ENCODE data around the gene HOXB9.

DNA sequence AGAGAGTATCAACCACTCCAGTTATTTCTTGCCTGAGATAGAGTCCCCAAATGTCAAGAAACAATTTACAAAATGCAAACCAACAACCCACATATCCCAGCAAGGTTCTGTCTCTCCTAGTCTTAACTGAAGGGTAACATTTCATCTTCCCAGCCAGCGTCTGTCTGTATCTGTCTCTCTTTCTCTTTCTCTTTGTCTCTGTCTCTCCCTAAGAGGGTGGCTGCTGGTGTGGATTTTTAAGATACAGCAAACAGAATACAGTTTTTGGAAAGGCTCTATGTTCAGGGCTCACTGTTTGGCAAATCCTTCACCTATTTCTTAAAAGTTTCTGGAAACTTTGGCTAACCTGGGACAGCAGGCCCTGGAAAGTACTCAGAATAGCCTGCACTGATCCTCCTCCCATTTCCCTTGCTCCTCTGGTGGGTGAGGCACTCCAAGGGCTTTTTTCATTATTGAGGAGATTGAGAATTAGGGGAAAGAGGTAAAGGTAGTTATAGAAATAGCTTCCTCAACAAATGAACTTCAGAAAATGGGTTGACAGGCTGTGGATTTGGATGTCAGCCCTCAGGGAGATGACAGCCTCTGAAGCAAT is 54.2 kb downstream of the HOXB9 start:
- TF ChIP-seq POLR2A (IDR thresholded peaks at IDR 0.05; ENCODE audit: low read depth, low read length) (no peak), MYC (IDR thresholded peaks at IDR 0.05; ENCODE audit: low read depth, low read length) (no peak), GATA2 (IDR thresholded peaks at IDR 0.05; ENCODE audit: insufficient read depth, insufficient read length, low read depth, low read length) (no peak), POLR2AphosphoS5 (IDR thresholded peaks at IDR 0.05; ENCODE audit: insufficient read depth, low read depth, low read length) (no peak), FOS (IDR thresholded peaks at IDR 0.05; ENCODE audit: borderline replicate concordance, insufficient read depth, low read length) (no peak), EZH2 (IDR thresholded peaks at IDR 0.05; ENCODE audit: borderline replicate concordance, low read depth, low read length, severe bottlenecking) (no peak), JUN (IDR thresholded peaks at IDR 0.05; ENCODE audit: borderline replicate concordance, insufficient read depth, insufficient read length, low read depth) (no peak)
- TF ChIP-seq, protein P1, sequence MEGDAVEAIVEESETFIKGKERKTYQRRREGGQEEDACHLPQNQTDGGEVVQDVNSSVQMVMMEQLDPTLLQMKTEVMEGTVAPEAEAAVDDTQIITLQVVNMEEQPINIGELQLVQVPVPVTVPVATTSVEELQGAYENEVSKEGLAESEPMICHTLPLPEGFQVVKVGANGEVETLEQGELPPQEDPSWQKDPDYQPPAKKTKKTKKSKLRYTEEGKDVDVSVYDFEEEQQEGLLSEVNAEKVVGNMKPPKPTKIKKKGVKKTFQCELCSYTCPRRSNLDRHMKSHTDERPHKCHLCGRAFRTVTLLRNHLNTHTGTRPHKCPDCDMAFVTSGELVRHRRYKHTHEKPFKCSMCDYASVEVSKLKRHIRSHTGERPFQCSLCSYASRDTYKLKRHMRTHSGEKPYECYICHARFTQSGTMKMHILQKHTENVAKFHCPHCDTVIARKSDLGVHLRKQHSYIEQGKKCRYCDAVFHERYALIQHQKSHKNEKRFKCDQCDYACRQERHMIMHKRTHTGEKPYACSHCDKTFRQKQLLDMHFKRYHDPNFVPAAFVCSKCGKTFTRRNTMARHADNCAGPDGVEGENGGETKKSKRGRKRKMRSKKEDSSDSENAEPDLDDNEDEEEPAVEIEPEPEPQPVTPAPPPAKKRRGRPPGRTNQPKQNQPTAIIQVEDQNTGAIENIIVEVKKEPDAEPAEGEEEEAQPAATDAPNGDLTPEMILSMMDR (IDR thresholded peaks at IDR 0.05; ENCODE audit: extremely low read depth in 1 of 2, insufficient read depth in 1 of 2, low read depth in 1 of 2, low read length in 2 of 2): no peak
- TF ChIP-seq, protein P2, sequence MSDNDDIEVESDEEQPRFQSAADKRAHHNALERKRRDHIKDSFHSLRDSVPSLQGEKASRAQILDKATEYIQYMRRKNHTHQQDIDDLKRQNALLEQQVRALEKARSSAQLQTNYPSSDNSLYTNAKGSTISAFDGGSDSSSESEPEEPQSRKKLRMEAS (IDR thresholded peaks at IDR 0.05; ENCODE audit: insufficient read depth, insufficient read length): no peak

Measured in endothelial cell of umbilical vein (primary cell).